RPMI8226 (cell line): Measurements from ENCODE around the gene AQP1.

Source experiments
- DNase-seq: peaks from one replicate; pipeline ENCODE4 v3.0.0-alpha.2; 2015

The AQP1 gene

GRCh38 chr7:30907527-30908267 is 4.0 kb upstream of the AQP1 start:
- DNase-seq, result no peak

- peak; percentile 26 for DNase-seq
These were observed 3.0 kb upstream of the AQP1 start for GRCh38 chr7:30908681-30909080.

GRCh38 chr7:30909431-30909830 is 2.2 kb upstream of the AQP1 start:
- DNase-seq, result no peak

- DNase-seq, result no peak
These were observed 1.1 kb upstream of the AQP1 start for GRCh38 chr7:30910411-30911073.

GRCh38 chr7:30911133-30911532 is 520 bp upstream of the AQP1 start:
- DNase-seq, result no peak

GRCh38 chr7:30912021-30912730 is 523 bp downstream of the AQP1 start:
- DNase-seq, result no peak

- no peak for DNase-seq
These were observed 1.0 kb downstream of the AQP1 start for GRCh38 chr7:30912731-30912985.

GRCh38 chr7:30912986-30913811 is 1.5 kb downstream of the AQP1 start:
- DNase-seq, result no peak

- DNase-seq, result no peak
These were observed 2.3 kb downstream of the AQP1 start for GRCh38 chr7:30913821-30914515.

GRCh38 chr7:30914596-30914995 is 2.9 kb downstream of the AQP1 start:
- DNase-seq, result no peak

GRCh38 chr7:30915005-30915601 is 3.5 kb downstream of the AQP1 start:
- no peak for DNase-seq

GRCh38 chr7:30915751-30916150 is 4.1 kb downstream of the AQP1 start:
- DNase-seq, result no peak

GRCh38 chr7:30916255-30916654 is 4.6 kb downstream of the AQP1 start:
- DNase-seq, result no peak

- no peak for DNase-seq
These were observed 5.1 kb downstream of the AQP1 start for GRCh38 chr7:30916767-30917166.

GRCh38 chr7:30917216-30917893 is 5.7 kb downstream of the AQP1 start:
- no peak for DNase-seq

- DNase-seq, result no peak
These were observed 7.0 kb downstream of the AQP1 start for GRCh38 chr7:30918676-30919075.

GRCh38 chr7:30920021-30920583 is 8.4 kb downstream of the AQP1 start:
- DNase-seq, result no peak

GRCh38 chr7:30920584-30921539 is 9.2 kb downstream of the AQP1 start:
- DNase-seq, result no peak

- no peak for DNase-seq
These were observed 10.1 kb downstream of the AQP1 start for GRCh38 chr7:30921540-30922401.
